ENCODE measurements around the gene ZNF292.

- no peak for TF ChIP-seq POLR2A (IDR thresholded peaks at IDR 0.05)
- TF ChIP-seq, protein P1, sequence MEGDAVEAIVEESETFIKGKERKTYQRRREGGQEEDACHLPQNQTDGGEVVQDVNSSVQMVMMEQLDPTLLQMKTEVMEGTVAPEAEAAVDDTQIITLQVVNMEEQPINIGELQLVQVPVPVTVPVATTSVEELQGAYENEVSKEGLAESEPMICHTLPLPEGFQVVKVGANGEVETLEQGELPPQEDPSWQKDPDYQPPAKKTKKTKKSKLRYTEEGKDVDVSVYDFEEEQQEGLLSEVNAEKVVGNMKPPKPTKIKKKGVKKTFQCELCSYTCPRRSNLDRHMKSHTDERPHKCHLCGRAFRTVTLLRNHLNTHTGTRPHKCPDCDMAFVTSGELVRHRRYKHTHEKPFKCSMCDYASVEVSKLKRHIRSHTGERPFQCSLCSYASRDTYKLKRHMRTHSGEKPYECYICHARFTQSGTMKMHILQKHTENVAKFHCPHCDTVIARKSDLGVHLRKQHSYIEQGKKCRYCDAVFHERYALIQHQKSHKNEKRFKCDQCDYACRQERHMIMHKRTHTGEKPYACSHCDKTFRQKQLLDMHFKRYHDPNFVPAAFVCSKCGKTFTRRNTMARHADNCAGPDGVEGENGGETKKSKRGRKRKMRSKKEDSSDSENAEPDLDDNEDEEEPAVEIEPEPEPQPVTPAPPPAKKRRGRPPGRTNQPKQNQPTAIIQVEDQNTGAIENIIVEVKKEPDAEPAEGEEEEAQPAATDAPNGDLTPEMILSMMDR (IDR thresholded peaks at IDR 0.05) = no peak
These were observed 128.1 kb downstream of the ZNF292 start for GRCh38 chr6:87283461-87283860.
